GM21825 (cell line): ENCODE data around the gene SOCS4.
"Not testable (repeated sequence)": the region's sequence is repeated elsewhere in the genome, so short reads cannot be mapped to it uniquely, and the experiment has no call there.

ENCODE experiments used
- ATAC-seq: cut with Tn5 transposase; IDR thresholded peaks from one replicate; pipeline ENCODE4 v1.9.1; 2021; ENCODE audit warnings: mild to moderate bottlenecking, moderate library complexity; ENCODE audit not compliant: unreplicated experiment

SOCS4 gene

GRCh38 chr14:55051423-55052268, 24.6 kb downstream of the SOCS4 start, which contains the start of gene MAPK1IP1L:
MAPK1IP1L (plus strand) TSS chr14:55051647; CDS start chr14:55061684, 10,037 bp downstream.
- peak; percentile 91 for ATAC-seq

DNA sequence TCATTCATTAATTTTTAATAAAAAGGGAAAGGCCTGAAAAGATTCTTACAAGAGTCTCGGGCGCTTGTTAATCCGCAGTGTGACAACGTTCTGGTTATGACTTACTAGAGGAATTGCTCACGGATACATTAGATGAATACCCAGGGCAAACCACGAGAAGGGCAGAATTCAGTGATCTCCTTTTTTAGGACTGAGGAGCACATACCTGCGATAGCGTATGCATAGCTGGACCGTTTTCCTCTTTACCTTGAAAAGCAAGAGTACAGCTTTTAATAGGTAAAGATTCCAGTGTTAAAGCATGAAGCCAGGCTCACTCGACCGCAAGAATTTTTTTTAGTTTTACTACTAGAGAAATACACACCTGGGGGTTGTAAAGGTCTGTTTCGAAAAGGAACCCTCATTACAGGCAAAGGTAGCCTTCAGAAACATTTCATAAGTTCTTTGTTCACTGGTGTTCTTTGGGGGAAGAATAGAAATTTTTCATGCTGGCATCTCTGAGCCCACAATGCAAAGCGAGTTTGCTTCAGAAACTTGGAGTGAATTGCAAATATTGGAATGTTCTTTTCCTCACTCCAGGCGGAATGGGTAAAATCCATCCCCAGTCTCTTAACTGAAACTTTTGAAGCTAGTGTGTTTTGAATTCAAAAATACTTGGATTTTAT, 25.4 kb downstream of the SOCS4 start:
- ATAC-seq, result peak; percentile 4

DNA sequence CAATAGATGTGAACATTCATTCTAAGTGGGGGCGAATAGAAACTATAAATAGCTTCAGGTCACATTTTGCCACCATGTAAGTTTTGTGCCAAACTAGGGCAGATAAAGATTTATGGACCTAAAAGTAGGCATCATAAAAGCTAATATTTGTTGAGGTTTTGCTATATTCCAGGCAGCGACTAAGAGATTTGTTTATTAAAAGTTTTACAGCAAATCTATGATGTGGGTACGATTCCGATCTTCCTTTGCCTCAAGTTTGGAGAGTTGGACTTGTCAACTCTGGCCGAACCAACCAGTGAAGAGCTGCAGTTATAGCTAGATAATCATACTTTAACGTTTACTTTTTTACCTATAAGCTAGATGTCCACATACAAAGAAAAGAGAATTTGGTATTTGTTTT, 26.0 kb downstream of the SOCS4 start:
- ATAC-seq, result no peak

GRCh38 chr14:55053500-55053899, 26.5 kb downstream of the SOCS4 start:
- no peak for ATAC-seq

DNA sequence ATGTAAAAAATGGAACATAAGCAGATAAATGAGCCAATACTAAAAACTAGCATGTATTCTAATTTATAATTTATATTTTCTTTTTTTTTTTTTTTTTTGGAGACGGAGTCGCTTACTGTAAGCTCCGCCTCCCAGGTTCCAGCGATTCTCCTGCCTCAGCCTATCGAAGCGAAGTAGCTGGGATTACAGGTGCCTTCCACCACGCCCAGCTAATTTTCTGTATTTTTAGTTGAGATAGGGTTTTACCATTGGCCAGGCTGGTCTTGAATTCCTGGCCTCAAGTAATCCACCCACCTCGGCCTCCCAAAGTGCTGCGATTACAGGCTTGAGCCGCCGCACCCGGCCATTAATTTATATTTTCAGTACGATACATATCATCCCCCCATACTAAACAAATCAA, 27.1 kb downstream of the SOCS4 start:
- ATAC-seq, result no peak

GRCh38 chr14:55057919-55058318, 30.9 kb downstream of the SOCS4 start:
- no peak for ATAC-seq

DNA sequence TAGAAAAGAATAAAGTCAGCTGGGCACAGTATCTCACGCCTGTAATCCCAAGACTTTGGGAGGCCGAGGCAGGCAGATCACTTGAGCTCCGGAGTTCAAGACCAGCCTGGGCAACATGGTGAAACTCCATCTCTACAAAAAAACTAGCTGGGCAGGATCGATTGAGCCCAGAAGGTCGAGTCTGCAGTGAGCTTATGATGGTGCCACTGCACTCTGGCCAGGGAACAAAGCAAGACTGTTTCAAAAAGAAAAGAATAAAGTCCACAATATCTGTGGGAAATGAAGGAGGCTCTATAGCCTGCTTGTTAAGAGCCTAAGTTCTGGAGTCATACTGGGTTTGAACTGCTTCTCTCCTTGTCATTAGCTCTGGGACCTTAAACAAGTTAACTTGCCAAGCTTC, 32.3 kb downstream of the SOCS4 start:
- ATAC-seq, result no peak

GRCh38 chr14:55062517-55063351, 35.7 kb downstream of the SOCS4 start:
- ATAC-seq, result no peak

DNA sequence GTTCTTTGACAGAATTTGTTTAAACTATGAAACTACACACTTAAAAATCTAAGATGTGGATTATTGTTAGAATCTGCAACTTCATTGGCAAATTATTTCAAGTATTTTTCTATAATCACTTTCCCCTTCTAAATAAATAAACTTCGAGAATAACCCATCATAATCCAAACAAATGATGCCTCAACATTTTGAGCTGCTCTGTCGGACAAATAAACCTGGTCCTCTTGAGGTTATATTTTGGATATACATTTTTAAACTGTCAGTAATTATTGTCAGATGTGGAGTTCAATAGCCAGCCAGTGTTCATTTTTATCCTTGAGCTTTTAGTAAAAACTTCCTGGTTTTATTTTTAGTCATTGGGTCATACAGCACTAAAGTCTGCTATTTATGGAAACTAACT, 37.9 kb downstream of the SOCS4 start:
- not testable (repeated sequence) for ATAC-seq

DNA sequence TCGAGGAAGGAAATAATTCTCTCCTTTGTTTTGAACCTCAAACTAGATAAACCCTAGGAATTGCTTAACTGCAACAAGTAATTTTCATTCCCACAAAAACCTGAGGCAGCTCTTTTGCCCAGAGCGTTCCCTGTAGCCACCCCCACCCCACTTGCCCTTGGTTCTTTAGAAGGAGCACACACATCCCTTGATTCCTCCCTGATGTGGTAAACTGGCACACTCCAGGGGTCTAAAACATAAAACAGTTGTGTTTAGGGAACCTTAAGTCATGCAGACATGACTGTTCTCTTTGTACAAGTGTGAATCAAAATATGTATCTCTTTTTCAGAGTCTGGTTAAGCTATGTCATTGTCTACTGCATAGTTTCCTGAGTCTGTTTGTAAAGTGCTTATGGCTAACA, 38.4 kb downstream of the SOCS4 start:
- ATAC-seq, result no peak

GRCh38 chr14:55066223-55066622, 39.2 kb downstream of the SOCS4 start:
- ATAC-seq, result no peak

DNA sequence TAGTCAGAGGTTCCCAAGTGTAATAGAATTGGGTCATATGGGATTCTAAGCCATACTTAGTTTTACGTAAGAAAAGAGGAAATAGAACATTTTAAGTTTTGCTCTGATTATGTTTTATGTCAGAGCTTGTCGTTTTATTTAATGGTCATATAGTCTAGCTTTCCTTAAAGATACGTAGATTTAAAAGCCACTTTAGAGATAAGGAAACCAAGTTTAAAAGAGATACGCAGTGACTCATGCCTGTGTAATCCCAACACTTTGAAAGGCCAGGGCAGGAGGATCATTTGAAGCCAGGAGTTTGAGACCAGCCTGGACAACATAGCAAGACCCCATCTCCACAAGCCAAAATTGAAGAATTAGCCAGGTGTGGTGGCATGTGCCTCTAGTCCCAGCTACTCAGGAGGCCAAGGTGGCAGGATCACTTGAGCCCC, 44.0 kb downstream of the SOCS4 start:
- ATAC-seq, result no peak

GRCh38 chr14:55071870-55072640, 45.0 kb downstream of the SOCS4 start:
- ATAC-seq, result peak; percentile 45

DNA sequence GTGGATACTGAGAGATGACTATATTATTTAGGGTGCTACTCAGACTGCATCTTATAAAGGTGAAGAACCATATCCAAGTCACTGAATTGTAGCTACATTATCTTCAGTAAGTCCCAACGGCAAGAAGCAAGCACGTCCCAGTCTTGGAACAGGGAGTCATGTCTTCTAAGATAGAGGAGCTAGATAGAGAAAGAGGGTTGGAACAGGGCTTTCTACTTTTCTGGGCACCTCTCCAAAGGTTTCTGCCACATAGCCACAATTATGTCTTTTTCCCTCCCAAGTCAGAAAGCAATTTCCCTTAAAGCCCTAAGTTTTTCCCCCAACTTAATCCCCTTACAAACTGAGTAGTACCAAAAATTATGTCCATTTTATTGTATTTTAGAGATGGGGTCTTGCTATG, 46.8 kb downstream of the SOCS4 start:
- no peak for ATAC-seq

DNA sequence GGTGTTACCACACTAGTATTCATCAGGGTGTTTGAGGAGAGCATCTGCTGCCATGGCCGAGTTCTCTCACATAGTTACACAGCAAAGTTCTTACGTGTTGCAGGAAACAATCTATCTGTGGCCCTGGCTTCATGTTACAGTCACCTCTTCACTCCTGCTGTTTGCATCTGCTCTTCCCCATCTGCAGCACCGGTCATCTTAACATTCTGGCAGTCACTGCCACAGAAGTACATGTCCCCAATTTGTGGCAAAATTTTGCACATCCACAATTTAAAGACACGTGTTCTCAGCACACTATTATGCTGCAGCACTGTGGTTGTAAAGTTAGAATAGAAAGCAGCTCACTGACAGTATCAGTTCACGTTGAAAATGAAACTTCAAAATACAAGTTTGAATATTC, 47.6 kb downstream of the SOCS4 start:
- ATAC-seq, result peak; percentile 46

DNA sequence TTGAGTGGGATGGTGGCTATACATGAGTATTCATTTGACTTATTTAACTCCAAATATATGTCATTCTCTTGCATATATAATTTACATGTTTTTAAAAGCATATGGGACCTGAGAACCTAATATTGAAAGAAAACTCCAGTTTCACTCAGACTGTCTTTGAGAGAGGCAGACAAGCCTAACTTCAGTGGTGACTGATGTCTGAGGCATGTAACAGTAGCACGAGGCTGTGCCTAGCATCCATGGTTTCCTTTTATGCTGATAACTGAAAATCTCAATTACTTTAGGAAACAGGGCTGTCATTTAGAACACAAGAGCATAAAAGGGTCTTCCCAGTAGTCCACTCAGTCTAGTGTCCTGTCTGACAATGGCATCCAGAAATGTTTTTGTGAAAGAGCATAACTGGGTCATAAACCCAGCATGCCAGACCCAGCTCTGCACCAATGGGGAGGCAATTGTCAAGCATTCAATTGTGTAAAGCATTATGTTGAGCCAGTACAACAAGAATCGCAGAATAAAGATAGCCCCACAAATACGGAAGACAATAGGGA, 48.7 kb downstream of the SOCS4 start:
- no peak for ATAC-seq

GRCh38 chr14:55077170-55078151, 50.4 kb downstream of the SOCS4 start:
- ATAC-seq, result no peak

GRCh38 chr14:55079961-55080360, 52.9 kb downstream of the SOCS4 start:
- not testable (repeated sequence) for ATAC-seq

DNA sequence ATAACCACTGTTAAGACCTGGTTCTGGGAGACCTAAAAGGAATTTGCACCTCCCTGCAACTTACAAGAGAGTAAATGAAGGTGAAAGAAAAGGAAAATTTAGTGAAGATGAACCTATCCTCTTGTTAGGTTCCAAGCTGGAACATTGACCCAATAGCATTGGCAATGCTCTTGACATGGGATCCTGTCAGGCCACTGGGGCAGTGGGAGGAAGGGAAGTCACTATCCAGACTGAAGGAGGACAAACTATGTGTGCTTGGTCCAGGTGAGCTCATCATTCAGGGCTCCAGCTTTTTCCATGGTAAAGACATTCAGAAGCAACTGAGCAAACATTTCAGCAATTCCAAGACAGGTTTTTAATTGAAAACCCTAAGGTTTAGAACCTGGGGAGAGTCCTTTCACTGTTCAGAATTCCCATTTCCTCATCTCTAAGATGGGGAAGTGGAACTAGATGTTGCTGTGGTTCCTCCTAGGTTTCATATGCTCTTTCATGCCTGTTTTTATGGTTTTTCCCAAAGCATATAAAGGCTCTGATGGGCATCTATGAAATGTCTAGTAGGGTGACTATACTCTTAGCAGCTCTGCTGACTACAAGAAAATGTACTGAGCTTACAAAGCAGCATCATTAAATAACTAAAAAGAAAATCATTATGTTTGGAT, 57.5 kb downstream of the SOCS4 start:
- no peak for ATAC-seq
